Measurements from ENCODE around the gene CDKN2B-AS1. TPM values are rescaled to one million over a fixed set of nuclear protein-coding genes. Genes with fewer than 3 reads are reported as not detected.

Gene CDKN2B-AS1
- polyA plus RNA-seq, 1 donor from 2014 or later: not detected

- Histone ChIP-seq H4K20me1 (ENCODE audit: insufficient read depth) (no peaks in the 10 kb centered on the region), H3K9me3 (ENCODE audit: low read length) (no peaks in the 10 kb centered on the region), H3K36me3 (ENCODE audit: insufficient read depth, low read length) (no peaks in the 10 kb centered on the region), H3K27me3 (ENCODE audit: insufficient read depth, low read depth, low read length) (no peaks in the 10 kb centered on the region), H3K4me2 (ENCODE audit: low read length) (no peak overlapping the region), H3K27ac (ENCODE audit: low read length) (no peak overlapping the region), H3K4me3 (ENCODE audit: low read length) (no peak overlapping the region), H2AFZ (ENCODE audit: low read depth, low read length) (no peak overlapping the region), H3K79me2 (replicated peaks; ENCODE audit: insufficient read depth, low read length) (no peaks in the 10 kb centered on the region), H3K9me2 (ENCODE audit: insufficient read depth, low read length) (no peaks in the 10 kb centered on the region), H3F3A (ENCODE audit: insufficient read depth, low read length, poor library complexity, severe bottlenecking) (no peaks in the 10 kb centered on the region), H3K9ac (ENCODE audit: low read length) (no peak overlapping the region)
- no peak for TF ChIP-seq POLR2AphosphoS5 (IDR thresholded peaks at IDR 0.05)
- TF ChIP-seq MXI1 (conservative IDR thresholded peaks at IDR 0.05; ENCODE audit: poor library complexity, severe bottlenecking): no peak
- no peak for TF ChIP-seq CTCF (IDR thresholded peaks at IDR 0.05; ENCODE audit: poor library complexity, severe bottlenecking)
- TF ChIP-seq TAF1 (IDR thresholded peaks at IDR 0.05; ENCODE audit: low read depth): no peak
- no peak for TF ChIP-seq RAD21 (conservative IDR thresholded peaks at IDR 0.05)
- no peak for TF ChIP-seq EZH2 (IDR thresholded peaks at IDR 0.05; ENCODE audit: borderline replicate concordance, insufficient read depth, low read length, poor library complexity, severe bottlenecking)
- no peak for TF ChIP-seq SMC3 (conservative IDR thresholded peaks at IDR 0.05; ENCODE audit: poor library complexity)
- no peak for TF ChIP-seq REST (IDR thresholded peaks at IDR 0.05; ENCODE audit: borderline replicate concordance)
- TF ChIP-seq EP300 (conservative IDR thresholded peaks at IDR 0.05; ENCODE audit: poor library complexity, severe bottlenecking): no peak
These were observed 135.0 kb downstream of the CDKN2B-AS1 start for GRCh38 chr9:22129633-22130032.

GRCh38 chr9:22131817-22132216 lies 137.2 kb downstream of the CDKN2B-AS1 start:
- H3K9me2 ChIP-seq (ENCODE audit: insufficient read depth, low read length): no peaks in the 10 kb centered on the region

More at GRCh38 chr9:22131817-22132216, 137.2 kb downstream of the CDKN2B-AS1 start:
- no peaks in the 10 kb centered on the region for H4K20me1 ChIP-seq (ENCODE audit: insufficient read depth)
- H3F3A ChIP-seq (ENCODE audit: insufficient read depth, low read length, poor library complexity, severe bottlenecking): no peaks in the 10 kb centered on the region
- no peaks in the 10 kb centered on the region for H3K9me3 ChIP-seq (ENCODE audit: low read length)
- no peaks in the 10 kb centered on the region for H3K27me3 ChIP-seq (ENCODE audit: insufficient read depth, low read depth, low read length)
- H3K79me2 ChIP-seq (replicated peaks; ENCODE audit: insufficient read depth, low read length): no peaks in the 10 kb centered on the region
- H3K4me3 ChIP-seq (ENCODE audit: low read length): no peak overlapping the region
- H3K9ac ChIP-seq (ENCODE audit: low read length): no peak overlapping the region
- H3K27ac ChIP-seq (ENCODE audit: low read length): no peak overlapping the region
- TF ChIP-seq RAD21 (conservative IDR thresholded peaks at IDR 0.05): no peak
- TF ChIP-seq REST (IDR thresholded peaks at IDR 0.05; ENCODE audit: borderline replicate concordance): no peak
- no peak for TF ChIP-seq CTCF (IDR thresholded peaks at IDR 0.05; ENCODE audit: poor library complexity, severe bottlenecking)
- TF ChIP-seq TAF1 (IDR thresholded peaks at IDR 0.05; ENCODE audit: low read depth): no peak
- TF ChIP-seq EP300 (conservative IDR thresholded peaks at IDR 0.05; ENCODE audit: poor library complexity, severe bottlenecking): no peak
- no peak for TF ChIP-seq POLR2AphosphoS5 (IDR thresholded peaks at IDR 0.05)
- TF ChIP-seq EZH2 (IDR thresholded peaks at IDR 0.05; ENCODE audit: borderline replicate concordance, insufficient read depth, low read length, poor library complexity, severe bottlenecking): no peak
- TF ChIP-seq SMC3 (conservative IDR thresholded peaks at IDR 0.05; ENCODE audit: poor library complexity): no peak
- TF ChIP-seq MXI1 (conservative IDR thresholded peaks at IDR 0.05; ENCODE audit: poor library complexity, severe bottlenecking): no peak
- no peaks in the 10 kb centered on the region for H3K36me3 ChIP-seq (ENCODE audit: insufficient read depth, low read length)
- H3K4me2 ChIP-seq (ENCODE audit: low read length): no peak overlapping the region
- H2AFZ ChIP-seq (ENCODE audit: low read depth, low read length): no peak overlapping the region

All from neural cell (in vitro differentiated cells).